SH-SY5Y (cell line): ENCODE measurements around the gene PAX2.

ENCODE experiments used
- GATA2 ChIP-seq: IDR thresholded peaks from 2 replicates; pipeline ENCODE4 v1.6.1; 2011; ENCODE audit warnings: mild to moderate bottlenecking, low read depth, low read length
- GATA3 ChIP-seq: IDR thresholded peaks from 2 replicates; pipeline ENCODE4 v1.6.1; 2011; ENCODE audit warnings: low read depth, mild to moderate bottlenecking, low read length, moderate library complexity

DNA sequence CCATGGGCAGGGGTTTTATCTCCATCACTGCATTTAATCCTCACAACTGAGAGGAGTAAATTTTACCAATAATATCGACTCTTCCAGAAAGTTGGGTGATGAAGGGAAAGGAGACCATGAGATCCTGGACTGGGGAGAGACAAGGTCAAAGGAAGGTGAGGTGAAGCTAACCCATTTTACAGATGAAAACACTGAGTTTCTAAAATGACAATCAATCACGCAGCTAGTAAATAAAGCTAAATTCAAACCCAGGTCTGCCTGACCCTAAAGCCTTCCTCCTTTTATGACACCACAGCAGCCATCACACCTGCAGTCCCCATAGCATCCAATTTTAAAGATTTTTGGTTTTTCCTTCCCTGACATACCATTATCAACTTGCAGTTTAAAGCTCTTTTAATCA is 103.4 kb downstream of the PAX2 start:
- no peak for TF ChIP-seq GATA2
- no peak for TF ChIP-seq GATA3
